Endothelial cell of umbilical vein (primary cell): Measurements from ENCODE around the gene CDK5RAP2. TPM values are rescaled to one million over a fixed set of nuclear protein-coding genes. Genes with fewer than 3 reads are reported as not detected.

ENCODE experiments used
- BruUV-seq: library from RNA; stranded (reverse); fragments of 400-500 nt; replicated peaks from 2 replicates; lab custom pipeline; 2021; lab: Mats Ljungman, UMichigan
- CTCF ChIA-PET: fragments of 300-600, 350-600 bp; sonication (Branson Sonifier 250); formaldehyde crosslinking; loops from one replicate; lab custom pipeline; 2021; ENCODE audit warnings: antibody characterized with exemption, inconsistent platforms; lab: Charles Lee
- POLR2A ChIA-PET: fragments of 300-600, 350-600 bp; sonication (Branson Sonifier 250); formaldehyde crosslinking; loops from one replicate; lab custom pipeline; 2021; ENCODE audit warnings: antibody characterized with exemption, inconsistent platforms; lab: Charles Lee
- DNase-seq: peaks from one replicate; pipeline ENCODE4 v3.0.0-alpha.2; 2011; ENCODE audit warnings: low read depth, low spot score
- FAIRE-seq: peaks from 2 replicates; lab custom pipeline; 2011; peaks lifted over from hg19 to GRCh38; lab: Jason Lieb, UNC
- H2AFZ ChIP-seq: 2 replicates; pipeline ENCODE4 v1.6.0; 2012; ENCODE audit warnings: low read depth, low read length, control low read depth, inconsistent platforms
- H3K27ac ChIP-seq: 2 replicates; pipeline ENCODE4 v1.5.1; 2011; ENCODE audit warnings: low read depth, mild to moderate bottlenecking, control low read depth, low read length, moderate library complexity; ENCODE audit not compliant: insufficient read depth
- H3K27me3 ChIP-seq, 2 experiments: 2 replicates each; pipeline versions ENCODE4 v1.6.0 to v1.6.1; 2011; ENCODE audit warnings: low read length in 2 of 2, mixed read lengths in 1 of 2; ENCODE audit not compliant: control insufficient read depth in 2 of 2, insufficient read depth in 2 of 2
- H3K36me3 ChIP-seq, 2 experiments: 2 replicates in 1 of 2; 3 replicates in 1 of 2; pipeline ENCODE4 v1.5.1; 2011; ENCODE audit warnings: low read length in 2 of 2, mild to moderate bottlenecking in 1 of 2, moderate library complexity in 1 of 2; ENCODE audit not compliant: control insufficient read depth in 2 of 2, insufficient read depth in 2 of 2; ENCODE audit errors: extremely low read depth in 1 of 2
- H3K4me1 ChIP-seq: 3 replicates; pipeline ENCODE4 v1.5.1; 2011; ENCODE audit warnings: mild to moderate bottlenecking, low read length; ENCODE audit not compliant: control insufficient read depth, insufficient read depth; ENCODE audit errors: extremely low read depth
- H3K4me2 ChIP-seq: 2 replicates; pipeline ENCODE4 v1.6.1; 2011; ENCODE audit warnings: low read length, control low read depth, mixed read lengths; ENCODE audit not compliant: insufficient read depth
- H3K4me3 ChIP-seq, 3 experiments: fragments of 200-600 bp in 1 of 3; sonication (generic), shearing (Covaris generic) in 1 of 3; replicated peaks in 1 of 3; 2 replicates each; pipeline ENCODE4 v1.5.1; 2011 to 2016; ENCODE audit warnings: control low read depth in 3 of 3, low read length in 3 of 3, mild to moderate bottlenecking in 2 of 3, inconsistent platforms in 1 of 3, low read depth in 1 of 3, moderate library complexity in 1 of 3; ENCODE audit not compliant: insufficient read depth in 1 of 3
- H3K79me2 ChIP-seq: 2 replicates; pipeline ENCODE4 v1.6.0; 2012; ENCODE audit warnings: low read length, inconsistent platforms; ENCODE audit not compliant: control insufficient read depth, insufficient read depth
- H3K9ac ChIP-seq: replicated peaks from 2 replicates; pipeline ENCODE3; 2011; ENCODE audit warnings: low read length, control low read depth; ENCODE audit not compliant: insufficient read depth; ENCODE audit errors: extremely low read depth
- H3K9me1 ChIP-seq: replicated peaks from 3 replicates; pipeline ENCODE4 v1.6.0; 2011; ENCODE audit warnings: mild to moderate bottlenecking, low read length; ENCODE audit not compliant: control insufficient read depth, insufficient read depth; ENCODE audit errors: extremely low read depth
- H3K9me3 ChIP-seq: replicated peaks from 2 replicates; pipeline ENCODE4 v1.5.1; 2012; ENCODE audit warnings: low read length, inconsistent platforms; ENCODE audit not compliant: control insufficient read depth, insufficient read depth
- H4K20me1 ChIP-seq: replicated peaks from 2 replicates; pipeline ENCODE3; 2011; ENCODE audit warnings: mild to moderate bottlenecking, low read length; ENCODE audit not compliant: control insufficient read depth, insufficient read depth; ENCODE audit errors: extremely low read depth
- CTCF ChIP-seq, 2 donors: IDR thresholded peaks; 1 replicate in 1 of 2; 2 replicates in 1 of 2; pipeline ENCODE4 v1.5.1; 2011; ENCODE audit warnings: low read length in 2 of 2, mild to moderate bottlenecking in 2 of 2, moderate library complexity in 2 of 2, control low read depth in 1 of 2, inconsistent platforms in 1 of 2, low read depth in 1 of 2; ENCODE audit not compliant: insufficient read depth in 1 of 2; ENCODE audit errors: extremely low read depth in 1 of 2
- EZH2 ChIP-seq: IDR thresholded peaks from 2 replicates; pipeline ENCODE4 v1.6.1; 2012; ENCODE audit warnings: borderline replicate concordance, low read depth, mild to moderate bottlenecking, moderate library complexity, low read length, inconsistent platforms; ENCODE audit not compliant: severe bottlenecking
- FOS ChIP-seq: IDR thresholded peaks from 2 replicates; pipeline ENCODE4 v1.6.1; 2011; ENCODE audit warnings: mild to moderate bottlenecking, low read length, moderate library complexity, borderline replicate concordance; ENCODE audit not compliant: insufficient read depth
- GATA2 ChIP-seq: IDR thresholded peaks from 2 replicates; pipeline ENCODE4 v1.7.0; 2011; ENCODE audit warnings: low read depth, mild to moderate bottlenecking, moderate library complexity, mixed read lengths, low read length; ENCODE audit not compliant: insufficient read length, insufficient read depth
- JUN ChIP-seq: IDR thresholded peaks from 2 replicates; pipeline ENCODE4 v1.6.1; 2011; ENCODE audit warnings: borderline replicate concordance, low read depth; ENCODE audit not compliant: insufficient read length, insufficient read depth
- MYC ChIP-seq: IDR thresholded peaks from one replicate; pipeline ENCODE4 v1.6.1; 2011; ENCODE audit warnings: mild to moderate bottlenecking, low read depth, low read length
- POLR2A ChIP-seq: IDR thresholded peaks from 2 replicates; pipeline ENCODE4 v1.6.1; 2012; ENCODE audit warnings: low read depth, mild to moderate bottlenecking, control low read depth, low read length
- POLR2AphosphoS5 ChIP-seq: IDR thresholded peaks from 2 replicates; pipeline ENCODE4 v1.6.1; 2012; ENCODE audit warnings: low read depth, mild to moderate bottlenecking, control low read depth, low read length, moderate library complexity; ENCODE audit not compliant: insufficient read depth
- dilution Hi-C: fragments of 300-500 bp; cut with MboI; formaldehyde crosslinking; loops from one replicate; pipeline ENCODE4 v1.15.0; 2019; ENCODE audit warnings: low sequenced_read_pairs; ENCODE audit not compliant: extremely low pct_ligation_motif_present
- intact Hi-C: fragments of 100-400 bp; cut with micrococcal nuclease; formaldehyde crosslinking; loops from one replicate; pipeline ENCODE4 v1.10.0; 2022
- polyA plus RNA-seq, 4 experiments: library from polyadenylated mRNA; depleted of rRNA in 3 of 4; stranded (reverse) in 3 of 4; unstranded in 1 of 4; fragments of >200 nt; gene quantifications; 2 replicates each; pipeline versions ENCODE4 v1.2.1 to v1.2.3, GENCODE V29; 2011 to 2012; ENCODE audit warnings: missing spikeins in 1 of 4
- total RNA-seq: library from RNA; stranded (reverse); gene quantifications from 2 replicates; pipeline ENCODE4 v1.2.3, GENCODE V29; 2021
- TF ChIP-seq, protein P1 (sequence below): IDR thresholded peaks from 2 replicates; pipeline ENCODE4 v1.6.1; 2011; ENCODE audit not compliant: insufficient read depth, insufficient read length

CDK5RAP2 gene
- total and polyA plus RNA-seq, 2 donors (not counting 3 experiments of a cell fraction or from before 2014, with no cell fraction given): 17.5 to 56.7 TPM

- FAIRE-seq: no peak
These were observed 115.6 kb downstream of the CDK5RAP2 start for GRCh38 chr9:120464176-120464886.

More at GRCh38 chr9:120464176-120464886, 115.6 kb downstream of the CDK5RAP2 start:
- Histone ChIP-seq H3K79me2 (no peaks in the 10 kb centered on the region), H3K4me1 (no peaks in the 10 kb centered on the region), H4K20me1 (no peaks in the 10 kb centered on the region), H3K9me3 (no peaks in the 10 kb centered on the region), H3K4me3 (no peak overlapping the region), H3K27ac (no peak overlapping the region), H3K27me3 (no peaks in the 10 kb centered on the region), H3K9ac (no peak overlapping the region), H2AFZ (no peak overlapping the region), H3K36me3 (no peaks in the 10 kb centered on the region), H3K9me1 (no peaks in the 10 kb centered on the region), H3K4me2 (no peak overlapping the region)
- ChIA-PET CTCF (no interaction called here), POLR2A (no interaction called here)
- DNase-seq: no peak
- BruUV-seq: no TSS peak
- TF ChIP-seq POLR2A (no peak), POLR2AphosphoS5 (no peak), FOS (no peak), EZH2 (no peak), MYC (no peak), GATA2 (no peak), JUN (no peak), CTCF (IDR thresholded peaks at IDR 0.05; ENCODE audit: extremely low read depth in 1 of 2, insufficient read depth in 1 of 2, low read depth in 1 of 2, low read length in 2 of 2) (no peak)
- TF ChIP-seq, protein P1, sequence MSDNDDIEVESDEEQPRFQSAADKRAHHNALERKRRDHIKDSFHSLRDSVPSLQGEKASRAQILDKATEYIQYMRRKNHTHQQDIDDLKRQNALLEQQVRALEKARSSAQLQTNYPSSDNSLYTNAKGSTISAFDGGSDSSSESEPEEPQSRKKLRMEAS: no peak
- dilution Hi-C loops (no loop called here), intact Hi-C loops (no loop called here)
